Activated CD8-positive, alpha-beta memory T cell treated with anti-CD3 and anti-CD28 coated beads, Interleukin-2, amount 10 ng/mL, durations not matched to agents 7 days and 5 days (primary cell): ENCODE results near the gene EFCAB9. TPM values are rescaled to one million over a fixed set of nuclear protein-coding genes. Genes with fewer than 3 reads are reported as not detected.
A peak's percentile ranks its signal among the peaks of the same experiment; 100 is the strongest.

Experiments
- ATAC-seq: fragments of 150-1000 bp; cut with Tn5 transposase; one replicate; pipeline ENCODE4 v1.10.0; 2021; ENCODE audit warnings: moderate library complexity
- CTCF ChIA-PET: fragments of 350-600 bp; sonication (Branson Sonifier 250); formaldehyde crosslinking; loops from one replicate; lab custom pipeline; 2021; ENCODE audit warnings: antibody characterized with exemption; lab: Charles Lee
- DNase-seq: peaks from one replicate; pipeline ENCODE4 v3.0.0-alpha.2; 2020
- H3K27ac Mint-ChIP-seq: one replicate; pipeline ENCODE4 v1.8.0; 2021; ENCODE audit warnings: mild to moderate bottlenecking, mixed read lengths
- H3K27me3 Mint-ChIP-seq: one replicate; pipeline ENCODE4 v1.8.0; 2021; ENCODE audit warnings: mixed read lengths
- H3K36me3 Mint-ChIP-seq: one replicate; pipeline ENCODE4 v1.8.0; 2021; ENCODE audit warnings: mild to moderate bottlenecking, mixed read lengths
- H3K4me1 Mint-ChIP-seq: one replicate; pipeline ENCODE4 v1.8.0; 2021; ENCODE audit warnings: mixed read lengths
- H3K4me3 Mint-ChIP-seq: one replicate; pipeline ENCODE4 v1.8.0; 2021; ENCODE audit warnings: mild to moderate bottlenecking, moderate library complexity, mixed read lengths
- H3K9me3 Mint-ChIP-seq: one replicate; pipeline ENCODE4 v1.8.0; 2022; ENCODE audit warnings: low read depth, mixed read lengths
- total RNA-seq, 2 experiments: library from RNA; stranded (reverse); gene quantifications; one replicate each; pipeline ENCODE4 v1.2.3, GENCODE V29; 2021

EFCAB9 gene
- total RNA-seq, 2 experiments from 2014 or later, result not detected

DNA sequence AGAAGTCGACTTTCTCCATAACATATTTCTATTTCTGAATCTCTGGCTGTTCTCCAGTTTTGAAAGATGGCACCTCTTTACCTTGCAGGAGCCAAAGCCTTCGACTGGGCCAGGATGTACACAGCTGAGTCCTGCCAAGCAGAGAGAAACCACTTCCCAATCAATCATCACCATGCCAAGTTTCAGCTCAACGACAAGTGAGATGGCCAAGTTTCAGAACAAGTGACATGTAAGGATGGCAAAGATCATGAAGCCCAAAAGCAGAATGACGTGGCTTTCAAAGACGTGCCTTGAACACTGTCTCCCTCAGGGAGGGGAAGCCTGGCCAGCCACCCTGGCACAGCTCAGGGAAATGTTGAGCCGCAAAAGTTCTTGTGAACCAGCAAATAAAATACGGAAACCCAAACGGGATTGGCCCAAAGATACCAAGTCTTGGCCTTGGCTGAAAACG, 23.7 kb upstream of the EFCAB9 start:
- Mint-ChIP-seq H3K9me3 (no peaks in the 10 kb centered on the region), H3K27me3 (no peaks in the 10 kb centered on the region), H3K36me3 (peaks cover 53% of the 10 kb centered on the region), H3K4me1 (peaks cover 76% of the 10 kb centered on the region), H3K4me3 (no peak overlapping the region), H3K27ac (peak overlapping the region; percentile 72)
- DNase-seq (no peak), ATAC-seq (no peak)
- CTCF ChIA-PET, result interaction anchor here (0.6 to 11.1 kb wide), 3 partner anchors 17 to 92 kb away, joined by 3 to 184 read pairs (median 3); partner anchors contain the start of gene STK10

DNA sequence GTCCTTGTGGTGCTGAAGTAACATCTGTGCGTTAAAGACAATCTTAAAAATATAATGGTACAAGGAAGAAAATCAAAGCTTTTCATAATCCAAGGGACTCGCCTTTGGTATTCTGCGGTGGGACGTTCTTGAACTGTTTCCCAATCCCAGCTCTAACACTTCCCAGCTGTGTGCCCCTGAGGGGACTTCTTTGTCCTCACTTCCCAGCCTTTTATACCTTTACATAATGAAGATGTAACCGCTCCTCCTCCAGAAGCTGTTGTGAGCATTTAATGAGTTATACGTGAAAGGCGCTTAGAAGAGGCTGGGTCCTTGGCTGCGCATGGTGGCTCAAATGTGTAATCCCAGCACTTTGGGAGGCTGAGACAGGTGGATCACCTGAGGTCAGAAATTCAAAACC, 22.9 kb upstream of the EFCAB9 start:
- Mint-ChIP-seq H3K27me3 (no peaks in the 10 kb centered on the region), H3K27ac (peak overlapping the region; percentile 33), H3K4me1 (peaks cover 80% of the 10 kb centered on the region), H3K36me3 (peaks cover 57% of the 10 kb centered on the region), H3K4me3 (no peak overlapping the region), H3K9me3 (no peaks in the 10 kb centered on the region)
- DNase-seq, result no peak
- no peak for ATAC-seq
- CTCF ChIA-PET, result interaction anchor here (11.1 kb wide), 1 partner anchor 16 kb away, joined by 184 read pairs; the partner anchor contains the start of gene STK10

DNA sequence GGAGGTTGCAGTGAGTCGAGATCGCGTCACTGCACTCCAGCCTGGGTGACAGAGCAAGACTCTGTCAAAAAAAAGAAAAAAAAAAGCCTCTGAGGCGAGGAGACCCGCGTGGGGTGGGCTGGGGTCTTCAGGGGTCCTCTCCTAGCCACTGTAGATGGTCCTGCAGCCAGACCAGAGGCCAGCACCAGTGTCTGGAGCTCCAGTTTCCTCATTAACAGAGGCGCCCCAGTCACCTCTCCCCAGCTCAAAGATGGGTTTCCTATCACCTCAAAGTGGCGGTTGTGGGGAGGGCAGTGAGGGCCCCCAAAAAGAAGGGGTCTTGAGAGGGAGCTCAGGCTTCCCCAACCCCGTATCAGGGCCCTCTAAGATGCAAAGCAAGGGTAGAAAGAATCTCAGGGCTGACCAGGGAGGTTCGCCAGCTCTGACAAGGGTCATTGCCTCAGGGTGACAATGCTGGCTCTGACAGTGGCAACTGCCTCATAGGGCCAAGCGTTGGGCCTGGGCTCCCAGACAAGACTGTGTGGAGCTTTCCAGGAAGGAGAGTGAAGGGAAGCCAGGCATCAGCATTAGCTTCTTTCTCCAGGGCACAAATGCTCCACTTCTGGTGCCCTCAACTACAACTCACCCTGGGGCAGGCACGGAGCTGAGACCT, 20.9 kb upstream of the EFCAB9 start:
- CTCF ChIA-PET, result interaction anchor here (0.8 to 11.1 kb wide), 8 partner anchors 10 to 122 kb away, joined by 3 to 184 read pairs (median 6); partner anchors contain the start of genes STK10 and UBTD2
- DNase-seq (no peak), ATAC-seq (no peak)
- H3K4me1 Mint-ChIP-seq, result peaks cover 85% of the 10 kb centered on the region
- H3K4me3 Mint-ChIP-seq, result peak overlapping the region; percentile 91
- H3K27ac Mint-ChIP-seq, result peak overlapping the region; percentile 98
- H3K27me3 Mint-ChIP-seq, result no peaks in the 10 kb centered on the region
- no peaks in the 10 kb centered on the region for H3K9me3 Mint-ChIP-seq
- peaks cover 61% of the 10 kb centered on the region for H3K36me3 Mint-ChIP-seq

DNA sequence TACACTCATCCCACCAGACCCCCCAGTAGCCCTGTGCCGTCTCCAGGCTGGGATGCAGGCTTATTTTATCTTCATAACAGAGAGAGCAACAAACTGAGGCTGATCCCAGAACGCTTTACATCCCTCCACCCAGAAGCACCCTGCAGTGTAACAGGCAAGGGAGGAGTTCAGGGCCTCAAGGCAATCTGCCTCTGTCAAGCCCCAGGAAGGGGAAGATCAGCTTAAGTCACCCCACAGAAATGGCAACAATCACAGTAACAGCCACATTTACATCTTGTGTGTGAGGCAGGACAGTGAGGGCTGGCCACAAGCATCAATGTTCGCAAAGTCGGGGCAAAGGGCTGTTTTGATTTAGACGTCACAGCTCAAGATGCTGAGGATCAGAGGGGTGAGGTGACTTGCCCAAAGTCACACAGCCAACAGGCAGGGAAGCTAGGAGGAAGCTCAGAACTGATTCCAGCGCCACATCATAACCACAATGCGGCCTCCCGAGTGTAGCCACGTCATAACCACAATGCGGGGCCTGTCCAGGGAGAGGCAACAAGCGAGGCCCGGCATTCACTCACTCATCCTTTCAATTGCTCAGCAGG, 20.3 kb upstream of the EFCAB9 start:
- ATAC-seq (peak; percentile 20), DNase-seq (peak; percentile 90)
- H3K4me1 Mint-ChIP-seq, result peaks cover 88% of the 10 kb centered on the region
- CTCF ChIA-PET, result interaction anchor here (0.8 to 11.1 kb wide), 9 partner anchors 11 to 122 kb away, joined by 3 to 184 read pairs (median 6); partner anchors contain the start of genes STK10 and UBTD2
- peaks cover 65% of the 10 kb centered on the region for H3K36me3 Mint-ChIP-seq
- H3K27ac Mint-ChIP-seq, result peak overlapping the region; percentile 98
- H3K9me3 Mint-ChIP-seq, result no peaks in the 10 kb centered on the region
- H3K27me3 Mint-ChIP-seq, result no peaks in the 10 kb centered on the region
- H3K4me3 Mint-ChIP-seq, result peak overlapping the region; percentile 91

DNA sequence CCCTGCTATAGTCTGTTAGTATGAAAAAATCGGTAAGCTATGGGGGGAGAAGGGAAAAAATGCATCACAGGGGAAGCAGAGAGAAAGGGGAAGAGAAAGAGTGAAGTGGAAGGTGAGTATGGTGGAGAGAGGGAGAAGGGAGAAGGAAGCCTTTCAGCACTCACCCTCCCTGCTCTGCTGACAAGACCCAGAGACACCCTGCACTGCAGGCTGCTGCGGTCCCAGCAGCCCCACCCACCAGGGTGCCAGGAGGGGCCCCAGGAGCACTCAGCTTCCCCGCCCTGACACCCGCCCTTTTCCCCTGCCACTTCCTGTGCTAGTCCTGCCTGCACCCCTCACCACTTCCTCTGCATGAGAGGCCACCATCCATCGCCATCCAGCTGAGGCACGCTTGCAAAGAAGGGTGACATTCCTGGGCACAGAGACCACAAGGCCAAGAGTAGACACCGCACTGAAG, 18.7 kb upstream of the EFCAB9 start:
- CTCF ChIA-PET, result interaction anchor here (0.7 to 11.1 kb wide), 5 partner anchors 12 to 168 kb away, joined by 3 to 184 read pairs (median 30); partner anchors contain the start of genes FBXW11 and STK10
- no peaks in the 10 kb centered on the region for H3K9me3 Mint-ChIP-seq
- H3K4me3 Mint-ChIP-seq, result peak overlapping the region; percentile 91
- peaks cover 87% of the 10 kb centered on the region for H3K4me1 Mint-ChIP-seq
- ATAC-seq, result peak; percentile 70
- H3K36me3 Mint-ChIP-seq, result peaks cover 55% of the 10 kb centered on the region
- H3K27me3 Mint-ChIP-seq, result no peaks in the 10 kb centered on the region
- H3K27ac Mint-ChIP-seq, result peak overlapping the region; percentile 98
- DNase-seq, result peak; percentile 98

DNA sequence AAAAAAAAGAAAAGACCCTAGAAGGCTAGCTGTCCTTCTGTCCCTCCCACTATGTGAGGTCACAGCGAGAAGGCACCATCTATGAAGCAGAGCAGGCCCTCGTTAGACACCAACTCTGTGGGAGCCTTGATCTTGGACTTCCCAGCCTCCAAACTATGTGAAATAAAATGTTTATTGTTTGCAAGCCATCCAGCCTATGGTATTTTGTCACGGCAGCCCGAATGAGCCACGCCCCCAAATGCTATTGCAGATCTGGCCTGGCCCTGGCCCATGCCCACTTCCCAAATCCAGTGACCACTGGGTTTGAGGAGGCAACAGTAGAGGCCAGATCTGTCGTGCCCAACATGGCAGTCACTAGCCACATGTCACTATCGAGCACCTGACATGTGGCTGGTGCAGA, 16.8 kb upstream of the EFCAB9 start:
- Mint-ChIP-seq H3K9me3 (no peaks in the 10 kb centered on the region), H3K4me1 (peaks cover 85% of the 10 kb centered on the region), H3K4me3 (peak overlapping the region; percentile 78), H3K36me3 (peaks cover 53% of the 10 kb centered on the region), H3K27ac (peak overlapping the region; percentile 98), H3K27me3 (no peaks in the 10 kb centered on the region)
- CTCF ChIA-PET, result interaction anchor here (4.6 to 11.1 kb wide), 3 partner anchors 10 to 68 kb away, joined by 30 to 184 read pairs (median 51); partner anchors contain the start of gene STK10
- ATAC-seq (no peak), DNase-seq (no peak)

DNA sequence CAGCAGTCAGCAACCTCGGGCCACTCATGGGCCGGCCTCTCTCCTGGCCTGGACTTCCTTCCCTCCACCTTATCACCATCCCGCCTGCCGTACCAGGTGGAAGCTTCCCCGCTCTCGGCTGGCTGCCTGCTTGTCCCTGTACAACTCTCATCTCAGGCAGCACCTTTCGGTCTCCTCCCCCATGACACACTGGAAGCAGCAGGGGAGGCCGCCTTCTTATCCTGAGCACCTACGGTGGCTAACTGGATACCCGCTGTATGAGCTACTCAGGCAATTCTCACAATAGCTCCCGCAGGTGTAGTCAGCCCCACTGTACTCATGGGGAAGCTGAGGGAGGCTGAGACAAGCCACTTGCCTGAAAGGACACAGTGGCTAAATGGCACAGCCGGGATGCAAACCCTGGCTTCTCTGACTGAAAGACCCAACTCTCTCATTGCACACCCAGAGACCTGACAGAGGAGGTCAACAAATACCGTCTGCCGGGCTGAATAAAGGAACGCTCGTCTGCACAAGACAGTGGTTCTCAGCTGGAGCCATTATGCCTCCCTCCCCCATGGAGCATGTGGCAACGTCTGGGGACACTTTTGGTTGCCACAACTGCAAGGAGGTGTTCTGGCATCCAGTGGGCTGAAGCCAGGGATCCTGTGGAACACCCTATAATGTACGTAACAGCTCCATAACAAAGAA, 15.5 kb upstream of the EFCAB9 start:
- Mint-ChIP-seq H3K4me3 (peak overlapping the region; percentile 78), H3K36me3 (peaks cover 61% of the 10 kb centered on the region), H3K4me1 (peaks cover 87% of the 10 kb centered on the region), H3K27me3 (no peaks in the 10 kb centered on the region), H3K9me3 (no peaks in the 10 kb centered on the region), H3K27ac (peak overlapping the region; percentile 98)
- ATAC-seq, result peak; percentile 3
- DNase-seq, result peak; percentile 70
- CTCF ChIA-PET, result interaction anchor here (1.4 to 11.1 kb wide), 3 partner anchors 9 to 67 kb away, joined by 3 to 184 read pairs (median 13); partner anchors contain the start of gene STK10

DNA sequence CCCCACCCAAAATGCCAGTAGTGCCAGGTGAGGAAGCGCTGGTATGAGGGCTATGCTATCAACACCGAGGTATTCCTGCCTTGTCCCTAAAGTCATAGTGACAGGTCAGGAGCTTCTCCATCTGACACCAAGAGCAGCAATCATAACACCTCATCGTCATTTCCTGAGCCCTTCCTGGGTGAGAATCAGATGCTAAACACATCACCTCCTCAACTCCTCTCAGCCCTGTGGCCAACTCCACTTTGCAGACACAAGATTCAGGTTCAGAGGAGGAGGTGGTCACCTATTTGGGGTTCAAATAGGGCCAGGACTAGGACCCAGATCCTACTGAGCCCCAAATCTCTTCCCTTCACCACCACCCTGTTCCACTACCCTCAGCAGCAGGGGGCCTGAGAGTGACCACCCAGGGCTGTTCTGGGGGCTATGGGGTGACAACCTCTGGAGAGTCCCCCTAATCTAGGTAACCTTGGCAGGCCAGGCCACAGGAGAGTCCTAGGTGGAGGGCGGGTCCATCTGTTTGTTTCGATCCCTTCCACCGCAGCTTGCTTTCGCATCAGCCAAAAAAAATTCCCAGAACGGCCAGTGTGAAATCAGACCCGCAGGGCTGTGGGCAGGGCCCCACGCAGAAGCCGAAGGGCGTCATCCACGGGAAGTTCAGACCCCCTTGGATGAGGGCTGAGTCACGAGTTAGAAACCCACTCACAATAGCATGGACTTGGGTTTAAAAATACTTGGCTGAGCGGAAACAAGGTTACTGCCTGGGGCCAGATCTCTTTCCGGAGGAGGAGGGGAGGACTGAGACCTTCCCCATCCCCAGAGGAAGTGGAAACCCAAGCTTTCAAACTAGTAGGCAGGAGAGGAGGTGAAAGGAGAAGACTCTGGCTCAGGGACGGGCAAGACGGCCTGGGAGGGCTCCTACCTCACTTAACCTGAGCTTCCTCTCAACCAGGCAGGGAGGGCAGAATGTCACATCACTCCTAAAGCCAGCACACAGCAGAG, 14.7 kb upstream of the EFCAB9 start:
- CTCF ChIA-PET, result interaction anchor here (0.7 to 11.1 kb wide), 7 partner anchors 8 to 74 kb away, joined by 3 to 184 read pairs (median 4); partner anchors contain the start of gene STK10

DNA sequence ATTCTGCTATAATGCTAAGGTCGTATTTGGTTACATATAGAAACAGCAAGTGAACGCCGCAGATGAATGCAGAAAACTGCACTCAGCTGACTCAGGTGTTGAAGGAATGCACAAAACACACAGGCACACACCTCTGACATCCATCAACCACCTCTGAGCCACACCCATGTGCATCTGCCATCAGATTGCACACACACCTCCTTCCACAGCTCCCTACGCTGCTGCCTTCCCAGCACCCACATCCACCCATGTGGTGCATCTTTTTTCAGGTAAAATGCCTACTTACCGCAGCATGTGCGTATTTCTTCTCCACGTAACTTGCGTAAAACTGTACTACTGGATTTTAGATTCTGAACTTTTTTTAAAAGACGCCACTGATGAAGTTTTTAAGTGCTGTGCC, 13.0 kb upstream of the EFCAB9 start:
- Mint-ChIP-seq H3K27me3 (no peaks in the 10 kb centered on the region), H3K4me3 (peak overlapping the region; percentile 78), H3K9me3 (no peaks in the 10 kb centered on the region), H3K36me3 (peaks cover 65% of the 10 kb centered on the region), H3K4me1 (peaks cover 88% of the 10 kb centered on the region), H3K27ac (peak overlapping the region; percentile 98)
- DNase-seq (no peak), ATAC-seq (no peak)
- CTCF ChIA-PET, result interaction anchor here (10.6 kb wide), 1 partner anchor 70 kb away, joined by 257 read pairs; no protein-coding TSS in a partner anchor

More for the DNA sequence above, 14.7 kb upstream of the EFCAB9 start:
- peak overlapping the region; percentile 78 for H3K4me3 Mint-ChIP-seq
- peaks cover 89% of the 10 kb centered on the region for H3K4me1 Mint-ChIP-seq
- peaks cover 63% of the 10 kb centered on the region for H3K36me3 Mint-ChIP-seq
- ATAC-seq (peak; percentile 37), DNase-seq (peak; percentile 82)
- no peaks in the 10 kb centered on the region for H3K27me3 Mint-ChIP-seq
- H3K27ac Mint-ChIP-seq, result peak overlapping the region; percentile 98
- H3K9me3 Mint-ChIP-seq, result no peaks in the 10 kb centered on the region

DNA sequence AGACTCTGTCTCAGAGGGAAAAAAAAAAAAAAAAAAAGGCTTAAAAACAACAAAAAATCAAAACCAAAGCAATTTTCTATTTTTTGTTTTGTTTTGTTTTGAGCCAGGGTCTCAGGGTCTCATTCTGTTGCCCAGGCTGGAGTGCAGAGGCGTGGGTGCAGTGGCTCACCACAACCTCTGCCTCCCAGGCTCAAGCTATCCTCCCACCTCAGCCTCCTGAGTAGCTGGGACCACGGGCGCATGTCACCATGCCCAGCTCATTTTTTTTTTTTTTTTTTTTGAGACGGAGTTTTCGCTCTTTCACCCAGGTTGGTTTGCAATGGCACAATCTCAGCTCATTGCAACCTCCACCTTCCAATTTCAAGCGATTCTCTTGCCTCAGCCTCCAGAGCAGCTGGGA, 11.7 kb upstream of the EFCAB9 start:
- H3K36me3 Mint-ChIP-seq, result peaks cover 69% of the 10 kb centered on the region
- H3K4me1 Mint-ChIP-seq, result peaks cover 74% of the 10 kb centered on the region
- no peak for DNase-seq
- peak overlapping the region; percentile 49 for H3K27ac Mint-ChIP-seq
- ATAC-seq, result no peak
- no peaks in the 10 kb centered on the region for H3K9me3 Mint-ChIP-seq
- no peak overlapping the region for H3K4me3 Mint-ChIP-seq
- CTCF ChIA-PET, result interaction anchor here (0.6 to 10.6 kb wide), 2 partner anchors 71 to 119 kb away, joined by 3 to 257 read pairs; no protein-coding TSS in a partner anchor
- no peaks in the 10 kb centered on the region for H3K27me3 Mint-ChIP-seq

DNA sequence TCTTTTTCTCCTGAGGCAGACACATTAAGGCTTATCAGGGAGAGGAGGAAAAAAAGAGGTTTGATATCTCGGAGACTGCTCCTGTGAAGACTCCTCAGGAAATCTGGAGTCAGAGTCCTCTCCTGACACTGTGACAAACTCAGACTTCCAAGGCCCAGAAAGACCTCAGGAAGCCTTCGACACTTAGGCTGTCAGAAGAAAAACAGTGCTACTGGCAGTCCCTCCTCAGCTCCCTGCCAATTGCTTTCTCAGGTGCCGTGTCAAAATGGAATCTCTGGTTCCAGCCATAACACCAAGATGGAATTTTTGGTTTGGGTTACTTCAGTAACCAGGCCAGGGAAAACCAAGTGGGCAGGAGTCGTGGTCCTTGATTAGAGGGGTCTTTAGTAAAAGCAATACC, 10.1 kb upstream of the EFCAB9 start:
- DNase-seq (no peak), ATAC-seq (no peak)
- Mint-ChIP-seq H3K9me3 (no peaks in the 10 kb centered on the region), H3K27ac (peak overlapping the region; percentile 90), H3K4me3 (peak overlapping the region; percentile 94), H3K27me3 (no peaks in the 10 kb centered on the region), H3K4me1 (peaks cover 59% of the 10 kb centered on the region), H3K36me3 (peaks cover 62% of the 10 kb centered on the region)
- CTCF ChIA-PET, result interaction anchor here (1.4 to 10.6 kb wide), 3 partner anchors 9 to 117 kb away, joined by 3 to 257 read pairs (median 184); no protein-coding TSS in a partner anchor

DNA sequence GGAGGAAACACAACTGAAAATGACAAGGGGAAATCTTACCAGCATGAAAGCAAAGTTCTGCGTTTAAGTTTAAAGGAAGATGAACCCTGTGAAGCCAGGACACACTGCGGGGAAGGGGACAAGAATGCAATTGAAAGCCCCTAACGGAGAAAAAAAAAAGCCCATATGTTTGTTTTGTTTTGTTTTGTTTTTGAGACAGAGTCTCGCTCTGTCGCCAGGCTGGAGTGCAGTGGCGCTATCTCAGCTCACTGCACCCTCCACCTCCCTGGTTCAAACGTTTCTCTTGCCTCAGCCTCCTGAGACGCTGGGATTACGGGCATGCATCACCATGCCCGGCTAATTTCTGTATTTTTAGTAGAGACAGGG, 8.9 kb upstream of the EFCAB9 start:
- Mint-ChIP-seq H3K27me3 (no peaks in the 10 kb centered on the region), H3K4me1 (peaks cover 54% of the 10 kb centered on the region), H3K4me3 (peak overlapping the region; percentile 94), H3K36me3 (peaks cover 59% of the 10 kb centered on the region), H3K9me3 (no peaks in the 10 kb centered on the region), H3K27ac (peak overlapping the region; percentile 90)
- CTCF ChIA-PET, result interaction anchor here (1.8 to 10.6 kb wide), 3 partner anchors 10 to 98 kb away, joined by 4 to 257 read pairs (median 184); no protein-coding TSS in a partner anchor
- ATAC-seq, result no peak
- DNase-seq, result no peak
